Measurements from ENCODE around the gene MCEMP1. TPM values are rescaled to one million over a fixed set of nuclear protein-coding genes. Genes with fewer than 3 reads are reported as not detected.
A peak's percentile ranks its signal among the peaks of the same experiment; 100 is the strongest.

The MCEMP1 gene
- polyA plus RNA-seq, 3 donors, result 79.4 to 122 (median 104) TPM

DNA sequence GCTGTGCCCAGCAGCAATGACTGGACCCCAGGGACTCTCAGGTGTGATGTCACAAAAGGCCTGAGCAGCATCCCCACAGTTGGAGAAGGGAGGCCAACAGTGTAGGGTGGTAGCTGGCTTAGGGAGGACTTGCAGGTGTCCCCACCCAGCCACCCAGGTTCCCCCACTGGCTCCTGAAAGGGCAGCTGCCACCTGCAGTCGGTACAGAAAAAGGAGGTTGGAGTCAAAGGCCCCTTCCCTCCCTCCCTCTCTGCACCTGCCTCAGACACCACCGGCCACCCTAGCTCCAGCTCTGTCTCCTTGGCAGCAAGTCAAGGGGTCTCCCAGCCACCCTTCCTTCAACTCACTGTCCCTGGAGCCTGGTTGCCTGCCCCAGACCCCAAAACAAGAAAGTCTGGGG, 43.2 kb upstream of the MCEMP1 start, which contains the start of gene PCP2:
Gene PCP2 (minus strand): TSS at position 22 of the 400 bp plus-strand sequence. CDS start 262 bp downstream, outside the sequence.
- H3K27ac ChIP-seq (ENCODE audit: low read depth in 1 of 2, low read length in 2 of 2), result no peak within 1 kb of the TSS
- Mint-ChIP-seq H3K4me1 (peaks cover 41% of the 10 kb centered on the region), H3K27ac (peak within 1 kb of the TSS in 1 of 7 donors; percentile 46), H3K36me3 (peaks cover 17 to 23% of the 10 kb centered on the region in 2 donors), H3K4me3 (no peak within 1 kb of the TSS), H3K9me3 (peaks cover 0 to 2% (median 0%) of the 10 kb centered on the region in 7 donors), H3K27me3 (ENCODE audit: low read depth in 3 of 3) (peaks cover 0 to 4% (median 2%) of the 10 kb centered on the region in 3 donors)
- intact Hi-C loops (cut with micrococcal nuclease), result loop anchor here in 1 of 2 donors (10.0 kb wide), 1 partner anchor 271 kb away; the partner anchor contains the start of gene MAP2K7
- H3K4me3 ChIP-seq (replicated peaks in 1 of 3; ENCODE audit: low read depth in 2 of 3, low read length in 3 of 3), result no peak within 1 kb of the TSS
- peaks cover 11% of the 10 kb centered on the region for H4K20me1 ChIP-seq (ENCODE audit: insufficient read depth, low read length)
- H3K27me3 ChIP-seq (ENCODE audit: control insufficient read depth in 2 of 2, insufficient read depth in 2 of 2, low read length in 2 of 2), result no peaks in the 10 kb centered on the region
- no peaks in the 10 kb centered on the region for H3K9me3 ChIP-seq (replicated peaks in 1 of 2; ENCODE audit: control insufficient read depth in 1 of 2, insufficient read depth in 1 of 2, low read length in 2 of 2)
- no peak within 1 kb of the TSS for H3K4me2 ChIP-seq (replicated peaks; ENCODE audit: extremely low read depth, low read length, poor library complexity, severe bottlenecking)
- 100% methylated on average over 1 of the region's 2 CpGs for WGBS (ENCODE audit: insufficient coverage)
- H3K9ac ChIP-seq (ENCODE audit: insufficient read depth, low read length, poor library complexity, severe bottlenecking), result no peak within 1 kb of the TSS
- peaks cover 11 to 19% of the 10 kb centered on the region in 2 donors for H3K36me3 ChIP-seq (replicated peaks in 1 of 2; ENCODE audit: control insufficient read depth in 1 of 2, insufficient read depth in 2 of 2, low read length in 2 of 2)
- peaks cover 34 to 43% of the 10 kb centered on the region in 2 donors for H3K4me1 ChIP-seq (ENCODE audit: control insufficient read depth in 1 of 2, insufficient read depth in 2 of 2, low read length in 2 of 2)
- TF ChIP-seq, protein P1, sequence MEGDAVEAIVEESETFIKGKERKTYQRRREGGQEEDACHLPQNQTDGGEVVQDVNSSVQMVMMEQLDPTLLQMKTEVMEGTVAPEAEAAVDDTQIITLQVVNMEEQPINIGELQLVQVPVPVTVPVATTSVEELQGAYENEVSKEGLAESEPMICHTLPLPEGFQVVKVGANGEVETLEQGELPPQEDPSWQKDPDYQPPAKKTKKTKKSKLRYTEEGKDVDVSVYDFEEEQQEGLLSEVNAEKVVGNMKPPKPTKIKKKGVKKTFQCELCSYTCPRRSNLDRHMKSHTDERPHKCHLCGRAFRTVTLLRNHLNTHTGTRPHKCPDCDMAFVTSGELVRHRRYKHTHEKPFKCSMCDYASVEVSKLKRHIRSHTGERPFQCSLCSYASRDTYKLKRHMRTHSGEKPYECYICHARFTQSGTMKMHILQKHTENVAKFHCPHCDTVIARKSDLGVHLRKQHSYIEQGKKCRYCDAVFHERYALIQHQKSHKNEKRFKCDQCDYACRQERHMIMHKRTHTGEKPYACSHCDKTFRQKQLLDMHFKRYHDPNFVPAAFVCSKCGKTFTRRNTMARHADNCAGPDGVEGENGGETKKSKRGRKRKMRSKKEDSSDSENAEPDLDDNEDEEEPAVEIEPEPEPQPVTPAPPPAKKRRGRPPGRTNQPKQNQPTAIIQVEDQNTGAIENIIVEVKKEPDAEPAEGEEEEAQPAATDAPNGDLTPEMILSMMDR (IDR thresholded peaks at IDR 0.05), result no peak
- no peak for DNase-seq
- H2AFZ ChIP-seq (ENCODE audit: insufficient read depth, low read depth, low read length, poor library complexity, severe bottlenecking), result no peak within 1 kb of the TSS
- H3K79me2 ChIP-seq (ENCODE audit: insufficient read depth, low read length), result peaks cover 56% of the 10 kb centered on the region

DNA sequence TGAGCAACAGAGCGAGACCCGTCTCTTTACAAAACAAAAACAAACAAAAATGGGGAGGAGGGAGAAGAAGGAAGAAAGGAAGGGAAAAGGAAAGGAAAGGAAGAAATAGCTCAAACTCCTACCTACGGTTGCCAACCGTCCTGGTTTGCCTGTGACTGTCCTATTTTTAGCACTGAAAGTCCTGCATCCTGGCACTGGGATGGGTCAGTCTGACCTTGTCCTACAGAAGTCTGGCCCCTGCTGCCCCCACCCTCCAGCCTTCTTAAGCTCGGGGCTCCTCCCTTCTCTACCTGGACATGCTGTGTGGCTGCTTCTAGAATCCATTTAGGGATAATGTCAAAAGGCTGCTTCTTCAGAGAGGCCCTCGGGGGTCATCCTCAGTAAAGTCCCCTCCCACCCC, 41.2 kb upstream of the MCEMP1 start:
- Mint-ChIP-seq H3K27me3 (ENCODE audit: low read depth in 3 of 3) (peaks cover 0 to 3% (median 2%) of the 10 kb centered on the region in 3 donors), H3K4me3 (peak overlapping the region in 1 of 2 donors; percentile 27), H3K9me3 (no peaks in the 10 kb centered on the region), H3K4me1 (peaks cover 47% of the 10 kb centered on the region), H3K27ac (peak overlapping the region in 1 of 7 donors; percentile 3), H3K36me3 (peaks cover 35 to 42% of the 10 kb centered on the region in 2 donors)
- DNase-seq, result no peak
- no peaks in the 10 kb centered on the region for H3K27me3 ChIP-seq (ENCODE audit: control insufficient read depth in 2 of 2, insufficient read depth in 2 of 2, low read length in 2 of 2)
- no peaks in the 10 kb centered on the region for H3K9me3 ChIP-seq (replicated peaks in 1 of 2; ENCODE audit: control insufficient read depth in 1 of 2, insufficient read depth in 1 of 2, low read length in 2 of 2)
- H3K9ac ChIP-seq (ENCODE audit: insufficient read depth, low read length, poor library complexity, severe bottlenecking), result no peak overlapping the region
- no peak overlapping the region for H3K4me2 ChIP-seq (replicated peaks; ENCODE audit: extremely low read depth, low read length, poor library complexity, severe bottlenecking)
- no peak overlapping the region for H2AFZ ChIP-seq (ENCODE audit: insufficient read depth, low read depth, low read length, poor library complexity, severe bottlenecking)
- H3K4me1 ChIP-seq (ENCODE audit: control insufficient read depth in 1 of 2, insufficient read depth in 2 of 2, low read length in 2 of 2), result peaks cover 34 to 44% of the 10 kb centered on the region in 2 donors
- intact Hi-C loops (cut with micrococcal nuclease), result loop anchor here (5.0 to 10.0 kb wide), 3 partner anchors 42 to 269 kb away; partner anchors contain the start of genes MAP2K7 (in 1 of the 2), MCEMP1 (in 1 of the 2) and TRAPPC5 (in 1 of the 2)
- 80% methylated on average over 3 of the region's 6 CpGs for WGBS (ENCODE audit: insufficient coverage)
- H3K36me3 ChIP-seq (replicated peaks in 1 of 2; ENCODE audit: control insufficient read depth in 1 of 2, insufficient read depth in 2 of 2, low read length in 2 of 2), result peaks cover 30 to 39% of the 10 kb centered on the region in 2 donors
- no peak overlapping the region for H3K4me3 ChIP-seq (replicated peaks in 1 of 3; ENCODE audit: low read depth in 2 of 3, low read length in 3 of 3)
- peaks cover 30% of the 10 kb centered on the region for H4K20me1 ChIP-seq (ENCODE audit: insufficient read depth, low read length)
- H3K79me2 ChIP-seq (ENCODE audit: insufficient read depth, low read length), result peaks cover 58% of the 10 kb centered on the region
- TF ChIP-seq, protein P1 (IDR thresholded peaks at IDR 0.05), result no peak
- H3K27ac ChIP-seq (ENCODE audit: low read depth in 1 of 2, low read length in 2 of 2), result no peak overlapping the region
